ENCODE measurements around the gene GPD1. TPM values are rescaled to one million over a fixed set of nuclear protein-coding genes. Genes with fewer than 3 reads are reported as not detected.
A peak's percentile ranks its signal among the peaks of the same experiment; 100 is the strongest.

Gene GPD1
- total and polyA plus RNA-seq, 9 of the 15 experiments (the other 6 are each of a cell fraction or from before 2014, with no cell fraction given) = 0.13 to 1.00 (median 0.55) TPM

DNA sequence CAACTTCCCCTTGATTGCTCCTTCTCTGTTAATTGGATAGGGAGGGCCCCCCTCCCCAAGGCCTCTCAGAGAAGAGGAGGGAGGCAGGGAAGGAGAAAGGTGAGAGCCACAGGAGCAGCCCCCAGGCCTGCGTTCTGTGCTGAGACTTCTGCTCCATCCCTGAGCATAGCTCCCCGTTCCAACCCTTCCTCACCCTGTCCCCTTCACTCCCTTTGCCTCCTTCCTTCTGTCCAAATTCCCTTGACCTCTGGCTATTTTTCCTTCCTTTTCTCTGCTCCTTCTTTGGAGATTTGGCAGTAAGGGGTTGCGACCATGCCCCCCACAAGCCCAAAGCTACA lies 47.2 kb upstream of the GPD1 start:
- 0% methylated on average over 2 of the region's 3 CpGs for WGBS (ENCODE audit: insufficient coverage, low coverage, missing lambda C conversion rate)
- CTCF ChIA-PET (ENCODE audit: low intra/inter-chr PET ratio) = interaction anchor here (0.7 to 3.0 kb wide), 6 partner anchors 14 to 89 kb away, joined by 3 to 33 read pairs (median 4); no protein-coding TSS in a partner anchor
- POLR2A ChIA-PET = interaction anchor here (0.5 to 2.4 kb wide), 6 partner anchors 9 to 140 kb away, joined by 3 to 8 read pairs (median 3); no protein-coding TSS in a partner anchor
- Histone ChIP-seq H3K9ac (ENCODE audit: insufficient read depth in 1 of 2, low read depth in 2 of 2, low read length in 2 of 2) (no peak overlapping the region; a peak in 1 of 4 replicates), H3K4me3 (no peak overlapping the region; the same call in 1 of the 2 replicates), H2AFZ (ENCODE audit: low read depth, low read length) (no peak overlapping the region), H3K4me2 (ENCODE audit: insufficient read depth, low read length) (peak overlapping the region; percentile 69), H3K27ac (ENCODE audit: extremely low read depth, low read depth, low read length) (no peak overlapping the region), H3K9me1 (ENCODE audit: control insufficient read depth, insufficient read depth, low read length) (no peaks in the 10 kb centered on the region), H3K79me2 (ENCODE audit: control insufficient read depth, insufficient read depth, low read length) (no peaks in the 10 kb centered on the region), H3K4me1 (replicated peaks in 1 of 2; ENCODE audit: control insufficient read depth in 2 of 2, insufficient read depth in 2 of 2, low read length in 2 of 2) (peaks cover 13 to 33% of the 10 kb centered on the region in 2 experiments; a peak in 4 of 5 replicates), H4K20me1 (replicated peaks; ENCODE audit: control insufficient read depth, insufficient read depth, low read length) (peaks cover 28% of the 10 kb centered on the region), H3K9me3 (replicated peaks; ENCODE audit: control insufficient read depth, insufficient read depth, low read depth, low read length) (no peaks in the 10 kb centered on the region), H3K27me3 (ENCODE audit: control insufficient read depth in 2 of 2, insufficient read depth in 2 of 2, low read length in 2 of 2) (peaks cover 17 to 55% of the 10 kb centered on the region in 2 experiments; a peak in 4 of 5 replicates), H3K36me3 (ENCODE audit: control insufficient read depth, insufficient read depth, low read length) (no peaks in the 10 kb centered on the region)
- ATAC-seq = no peak
- TF ChIP-seq, protein P1, sequence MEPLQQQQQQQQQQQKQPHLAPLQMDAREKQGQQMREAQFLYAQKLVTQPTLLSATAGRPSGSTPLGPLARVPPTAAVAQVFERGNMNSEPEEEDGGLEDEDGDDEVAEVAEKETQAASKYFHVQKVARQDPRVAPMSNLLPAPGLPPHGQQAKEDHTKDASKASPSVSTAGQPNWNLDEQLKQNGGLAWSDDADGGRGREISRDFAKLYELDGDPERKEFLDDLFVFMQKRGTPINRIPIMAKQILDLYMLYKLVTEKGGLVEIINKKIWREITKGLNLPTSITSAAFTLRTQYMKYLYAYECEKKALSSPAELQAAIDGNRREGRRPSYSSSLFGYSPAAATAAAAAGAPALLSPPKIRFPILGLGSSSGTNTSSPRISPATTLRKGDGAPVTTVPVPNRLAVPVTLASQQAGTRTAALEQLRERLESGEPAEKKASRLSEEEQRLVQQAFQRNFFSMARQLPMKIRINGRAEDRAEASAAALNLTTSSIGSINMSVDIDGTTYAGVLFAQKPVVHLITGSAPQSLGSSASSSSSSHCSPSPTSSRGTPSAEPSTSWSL (CRISPR knock-in tag; IDR thresholded peaks at IDR 0.05; ENCODE audit: borderline replicate concordance) = no peak
- no TSS peak for BruUV-seq (replicated peaks)
- FAIRE-seq = no peak
- intact Hi-C loops (cut with micrococcal nuclease) = loop anchor here (1.0 to 5.0 kb wide), 3 partner anchors 17 to 279 kb away; no protein-coding TSS in a partner anchor
- in situ Hi-C loops (cut with MboI) = loop anchor here (5.0 kb wide), 1 partner anchor 279 kb away; no protein-coding TSS in a partner anchor
- DNase-seq (ENCODE audit: extremely low read depth in 1 of 4, low spot score in 3 of 4) = no peak
